ENCODE data around the gene C1orf35. TPM values are rescaled to one million over a fixed set of nuclear protein-coding genes. Genes with fewer than 3 reads are reported as not detected.

Gene C1orf35
- total RNA-seq, 6 experiments from 2014 or later = 3.4 to 6.3 (median 5.2) TPM

GRCh38 chr1:228062085-228062791, 40.9 kb downstream of the C1orf35 start:
- Histone ChIP-seq H3K4me3 (no peak overlapping the region), H3K9me3 (no peaks in the 10 kb centered on the region), H3K27ac (no peak overlapping the region), H3K4me1 (no peaks in the 10 kb centered on the region), H3K27me3 (peaks cover 0 to 25% of the 10 kb centered on the region in 2 donors), H3K36me3 (no peaks in the 10 kb centered on the region)
- ATAC-seq (no peak), DNase-seq (peak in 1 of 3 donors; percentile 37)
- TF ChIP-seq POLR2A (IDR thresholded peaks at IDR 0.05) (no peak), CTCF (IDR thresholded peaks at IDR 0.05) (no peak)
- no CpG with 5 or more reads among the region's 9 CpGs for WGBS (ENCODE audit: insufficient coverage, low coverage, low lambda C conversion rate, missing lambda C conversion rate)
- intact Hi-C loops (cut with DNase I) = no loop called here

GRCh38 chr1:228061411-228062084, 41.6 kb downstream of the C1orf35 start:
- Histone ChIP-seq H3K27me3 (peaks cover 0 to 25% of the 10 kb centered on the region in 2 donors), H3K27ac (no peak overlapping the region), H3K4me1 (no peaks in the 10 kb centered on the region), H3K4me3 (no peak overlapping the region), H3K9me3 (no peaks in the 10 kb centered on the region), H3K36me3 (no peaks in the 10 kb centered on the region)
- no peak for ATAC-seq
- TF ChIP-seq CTCF (IDR thresholded peaks at IDR 0.05) = no peak
- no peak for TF ChIP-seq POLR2A (IDR thresholded peaks at IDR 0.05)
- intact Hi-C loops (cut with DNase I) = no loop called here
- 58% methylated on average over 4 of the region's 10 CpGs for WGBS (ENCODE audit: insufficient coverage, low coverage, low lambda C conversion rate, missing lambda C conversion rate)
- no peak for DNase-seq

- Histone ChIP-seq H3K9me3 (no peaks in the 10 kb centered on the region), H3K36me3 (no peaks in the 10 kb centered on the region), H3K27me3 (peaks cover 0 to 25% of the 10 kb centered on the region in 2 donors), H3K4me1 (no peaks in the 10 kb centered on the region), H3K27ac (no peak overlapping the region), H3K4me3 (no peak overlapping the region)
- peak in 1 of 3 donors; percentile 43 for DNase-seq
- 21% methylated on average over 14 of the region's 34 CpGs for WGBS (ENCODE audit: insufficient coverage, low coverage, low lambda C conversion rate, missing lambda C conversion rate)
- no peak for ATAC-seq
- TF ChIP-seq CTCF (IDR thresholded peaks at IDR 0.05) = no peak
- intact Hi-C loops (cut with DNase I) = no loop called here
Measured at GRCh38 chr1:228060458-228061190, 42.5 kb downstream of the C1orf35 start.

GRCh38 chr1:228059634-228060457, 43.3 kb downstream of the C1orf35 start:
- Histone ChIP-seq H3K36me3 (no peaks in the 10 kb centered on the region), H3K4me1 (no peaks in the 10 kb centered on the region), H3K4me3 (no peak overlapping the region), H3K27ac (no peak overlapping the region), H3K9me3 (no peaks in the 10 kb centered on the region), H3K27me3 (peaks cover 0 to 25% of the 10 kb centered on the region in 2 donors)
- whole genome bisulfite sequencing (ENCODE audit: insufficient coverage, low coverage, low lambda C conversion rate, missing lambda C conversion rate) = no CpG with 5 or more reads among the region's 33 CpGs
- intact Hi-C loops (cut with DNase I) = no loop called here
- DNase-seq (peak in 2 of 3 donors; percentile 60 to 71), ATAC-seq (peak; percentile 35 to 73 (median 60))
- TF ChIP-seq CTCF (IDR thresholded peaks at IDR 0.05) (no peak), POLR2A (IDR thresholded peaks at IDR 0.05) (no peak)
